ENCODE data around the gene PPP1R12B. TPM values are rescaled to one million over a fixed set of nuclear protein-coding genes. Genes with fewer than 3 reads are reported as not detected.
A peak's percentile ranks its signal among the peaks of the same experiment; 100 is the strongest.
"Not testable (repeated sequence)": the region's sequence is repeated elsewhere in the genome, so short reads cannot be mapped to it uniquely, and the experiment has no call there.

PPP1R12B gene
- total RNA-seq, 2 donors from 2014 or later, result 18.2 to 33.0 TPM

DNA sequence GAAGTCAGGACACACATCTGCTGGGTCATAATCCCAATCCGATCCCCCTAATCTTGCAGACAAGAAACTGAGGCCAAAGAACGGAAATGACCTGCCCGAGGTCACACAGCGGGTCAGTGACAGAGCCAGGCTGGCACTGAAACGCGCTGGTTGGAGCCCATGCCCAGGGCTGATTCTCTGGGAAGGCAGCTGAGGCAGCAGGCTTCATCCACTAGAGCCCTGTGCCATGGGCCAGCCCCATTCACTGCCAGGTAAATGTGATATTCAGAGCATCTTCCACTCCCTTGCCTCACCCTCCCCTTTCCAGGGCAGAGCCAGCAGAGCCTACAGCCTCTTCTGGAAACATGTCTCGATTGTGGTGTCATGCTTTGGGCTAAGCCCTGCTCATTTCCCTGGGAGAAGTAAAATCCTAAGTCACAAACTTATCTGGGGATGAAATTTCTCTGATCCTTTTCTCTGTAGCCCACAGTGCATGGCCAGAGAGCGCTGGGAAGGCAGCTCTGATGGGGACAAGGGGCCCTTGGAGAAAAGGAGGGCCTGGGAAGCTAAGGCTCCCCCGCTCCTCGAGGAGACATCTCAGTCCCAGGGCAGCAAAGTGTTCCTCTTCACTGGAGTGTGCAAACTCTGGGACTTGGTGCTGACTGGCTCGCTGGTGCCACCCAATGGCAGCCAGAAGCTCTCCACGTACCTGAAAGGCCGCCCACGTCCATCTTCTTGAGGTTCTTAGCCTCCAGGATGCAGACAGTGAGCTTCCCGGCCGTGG lies 251.4 kb downstream of the PPP1R12B start:
- TF ChIP-seq POLR2A (IDR thresholded peaks at IDR 0.05) (no peak), CTCF (IDR thresholded peaks at IDR 0.05) (peak; percentile 31 to 64 (median 56))
- intact Hi-C loops (cut with DNase I), result loop anchor here (10.0 kb wide), 1 partner anchor 95 kb away; no protein-coding TSS in a partner anchor
- no peaks in the 10 kb centered on the region for H3K9me3 ChIP-seq
- ATAC-seq (peak; percentile 70), DNase-seq (peak; percentile 41 to 54 (median 48))
- peaks cover 0 to 2% of the 10 kb centered on the region in 2 donors for H3K36me3 ChIP-seq (replicated peaks in 1 of 2; ENCODE audit: insufficient read depth in 1 of 2, low read depth in 2 of 2)
- no peaks in the 10 kb centered on the region for H3K4me1 ChIP-seq
- H3K4me3 ChIP-seq, result no peak overlapping the region
- 56 to 61% methylated on average over 6 to 16 of the region's 16 CpGs for WGBS, 2 donors
- H3K27me3 ChIP-seq, result no peaks in the 10 kb centered on the region
- H3K27ac ChIP-seq, result no peak overlapping the region

- 86 to 91% methylated on average over 7 to 10 of the region's 10 CpGs for WGBS, 2 donors
- ATAC-seq, result no peak
These were observed 252.0 kb downstream of the PPP1R12B start for GRCh38 chr1:202600432-202601041.

DNA sequence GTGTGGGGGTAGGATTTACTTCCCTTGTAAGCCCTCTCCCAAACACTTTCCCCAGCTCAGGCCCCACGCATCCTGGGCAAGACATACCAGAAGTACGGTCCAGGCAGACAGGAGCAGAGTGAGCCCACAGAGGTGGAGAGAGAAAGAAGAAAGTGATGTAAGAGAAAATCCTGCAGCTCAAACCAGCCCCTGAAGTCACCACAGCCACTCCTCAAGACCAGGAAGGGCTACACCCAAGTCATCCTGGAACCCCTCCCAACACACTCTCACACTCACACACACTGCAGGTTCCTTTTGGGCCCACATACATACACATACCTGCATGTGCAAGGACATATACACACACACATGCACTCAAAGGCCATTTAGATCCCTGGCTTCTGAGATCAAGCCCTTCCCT lies 254.9 kb downstream of the PPP1R12B start:
- Histone ChIP-seq H3K9me3 (no peaks in the 10 kb centered on the region), H3K27me3 (no peaks in the 10 kb centered on the region), H3K4me1 (no peaks in the 10 kb centered on the region), H3K27ac (no peak overlapping the region), H3K36me3 (replicated peaks in 1 of 2; ENCODE audit: insufficient read depth in 1 of 2, low read depth in 2 of 2) (peaks cover 0 to 2% of the 10 kb centered on the region in 2 donors), H3K4me3 (no peak overlapping the region)
- ATAC-seq (no peak), DNase-seq (no peak)
- intact Hi-C loops (cut with DNase I), result no loop called here
- whole genome bisulfite sequencing, 2 donors, result 94 to 100% methylated on average over 2 of the region's 2 CpGs
- TF ChIP-seq CTCF (IDR thresholded peaks at IDR 0.05) (no peak), POLR2A (IDR thresholded peaks at IDR 0.05) (no peak)

More at GRCh38 chr1:202600432-202601041, 252.0 kb downstream of the PPP1R12B start:
- no peaks in the 10 kb centered on the region for H3K27me3 ChIP-seq
- TF ChIP-seq CTCF (IDR thresholded peaks at IDR 0.05), result no peak
- TF ChIP-seq POLR2A (IDR thresholded peaks at IDR 0.05), result no peak
- peaks cover 0 to 2% of the 10 kb centered on the region in 2 donors for H3K36me3 ChIP-seq (replicated peaks in 1 of 2; ENCODE audit: insufficient read depth in 1 of 2, low read depth in 2 of 2)
- H3K9me3 ChIP-seq, result no peaks in the 10 kb centered on the region
- H3K4me1 ChIP-seq, result no peaks in the 10 kb centered on the region
- DNase-seq, result no peak
- H3K4me3 ChIP-seq, result no peak overlapping the region
- H3K27ac ChIP-seq, result no peak overlapping the region
- intact Hi-C loops (cut with DNase I), result no loop called here

- ATAC-seq (no peak), DNase-seq (no peak)
- H3K4me3 ChIP-seq, result no peak overlapping the region
- no peak for TF ChIP-seq POLR2A (IDR thresholded peaks at IDR 0.05)
- TF ChIP-seq CTCF (IDR thresholded peaks at IDR 0.05), result no peak
- no peaks in the 10 kb centered on the region for H3K9me3 ChIP-seq
- peaks cover 0 to 2% of the 10 kb centered on the region in 2 donors for H3K36me3 ChIP-seq (replicated peaks in 1 of 2; ENCODE audit: insufficient read depth in 1 of 2, low read depth in 2 of 2)
- no peak overlapping the region for H3K27ac ChIP-seq
- H3K27me3 ChIP-seq, result no peaks in the 10 kb centered on the region
- H3K4me1 ChIP-seq, result no peaks in the 10 kb centered on the region
- intact Hi-C loops (cut with DNase I), result no loop called here
- WGBS, 2 donors, result 91 to 92% methylated on average over 5 of the region's 5 CpGs
These were observed 257.0 kb downstream of the PPP1R12B start for GRCh38 chr1:202605515-202605914.

- H3K4me3 ChIP-seq; DNase-seq; H3K27me3 ChIP-seq; H3K9me3 ChIP-seq; ATAC-seq; H3K4me1 ChIP-seq; intact Hi-C loops (cut with DNase I); H3K27ac ChIP-seq; H3K36me3 ChIP-seq (replicated peaks in 1 of 2; ENCODE audit: insufficient read depth in 1 of 2, low read depth in 2 of 2): not testable (repeated sequence)
- 95 to 97% methylated on average over 3 of the region's 3 CpGs for WGBS, 2 donors
These were observed 263.5 kb downstream of the PPP1R12B start for GRCh38 chr1:202612036-202612435.

All from body of pancreas (tissue), 4 donors.